B cell (primary cell): ENCODE measurements around the gene TMEM214.

Source experiments
- EZH2 ChIP-seq: IDR thresholded peaks from 2 replicates; pipeline ENCODE4 v1.6.1; 2012; ENCODE audit warnings: borderline replicate concordance, low read depth, mild to moderate bottlenecking, moderate library complexity, low read length; ENCODE audit not compliant: insufficient read depth, poor library complexity, severe bottlenecking
- TF ChIP-seq, protein P1 (sequence below): fragments of 200-600 bp; IDR thresholded peaks from one replicate; pipeline ENCODE4 v1.8.0; 2022; ENCODE audit warnings: antibody characterized with exemption, mild to moderate bottlenecking

DNA sequence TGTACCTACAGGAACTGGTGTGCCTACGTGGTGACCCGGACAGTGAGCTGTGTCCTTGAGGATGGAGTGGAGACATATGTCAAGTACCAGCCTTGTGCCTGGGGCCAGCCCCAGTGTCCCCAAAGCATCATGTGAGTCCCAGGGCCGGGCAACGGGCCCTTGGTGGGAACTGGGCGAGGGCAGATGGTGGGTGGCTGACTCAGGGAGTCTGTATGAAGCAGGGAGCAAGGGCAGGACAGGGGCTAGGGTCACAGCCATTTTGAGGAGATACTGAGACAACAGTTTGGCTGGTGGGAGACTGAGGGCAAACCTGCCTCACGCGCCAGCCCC, 47.3 kb downstream of the TMEM214 start:
- TF ChIP-seq, protein P1, sequence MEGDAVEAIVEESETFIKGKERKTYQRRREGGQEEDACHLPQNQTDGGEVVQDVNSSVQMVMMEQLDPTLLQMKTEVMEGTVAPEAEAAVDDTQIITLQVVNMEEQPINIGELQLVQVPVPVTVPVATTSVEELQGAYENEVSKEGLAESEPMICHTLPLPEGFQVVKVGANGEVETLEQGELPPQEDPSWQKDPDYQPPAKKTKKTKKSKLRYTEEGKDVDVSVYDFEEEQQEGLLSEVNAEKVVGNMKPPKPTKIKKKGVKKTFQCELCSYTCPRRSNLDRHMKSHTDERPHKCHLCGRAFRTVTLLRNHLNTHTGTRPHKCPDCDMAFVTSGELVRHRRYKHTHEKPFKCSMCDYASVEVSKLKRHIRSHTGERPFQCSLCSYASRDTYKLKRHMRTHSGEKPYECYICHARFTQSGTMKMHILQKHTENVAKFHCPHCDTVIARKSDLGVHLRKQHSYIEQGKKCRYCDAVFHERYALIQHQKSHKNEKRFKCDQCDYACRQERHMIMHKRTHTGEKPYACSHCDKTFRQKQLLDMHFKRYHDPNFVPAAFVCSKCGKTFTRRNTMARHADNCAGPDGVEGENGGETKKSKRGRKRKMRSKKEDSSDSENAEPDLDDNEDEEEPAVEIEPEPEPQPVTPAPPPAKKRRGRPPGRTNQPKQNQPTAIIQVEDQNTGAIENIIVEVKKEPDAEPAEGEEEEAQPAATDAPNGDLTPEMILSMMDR: no peak
- TF ChIP-seq EZH2: no peak
